ENCODE data around the gene NKAIN4.

The NKAIN4 gene

DNA sequence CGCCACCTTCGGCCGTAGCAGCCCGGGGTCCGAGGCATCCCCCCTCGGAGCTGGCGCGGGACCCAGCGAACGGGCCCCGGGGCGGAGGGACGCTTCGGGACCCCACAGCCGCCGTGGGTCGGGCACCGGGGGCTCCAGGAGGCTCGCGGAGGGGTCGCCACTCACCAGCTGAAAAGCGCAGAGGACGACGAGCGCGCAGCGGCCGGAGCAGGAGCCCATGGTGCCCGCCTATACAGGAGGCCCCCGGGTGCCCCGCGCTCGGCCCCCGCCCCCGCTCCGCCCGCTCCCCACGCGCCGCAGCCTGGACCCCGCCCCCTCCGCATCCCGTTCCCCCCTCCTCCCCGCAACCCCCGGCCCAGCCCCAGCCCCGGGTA lies at the start of gene NKAIN4:
NKAIN4 (minus strand) TSS at position 232 of the 374 bp plus-strand sequence; CDS start at position 219, 13 bp downstream.
- Histone ChIP-seq H3K4me1 (peaks cover 94% of the 10 kb centered on the region), H3K4me3 (peak within 1 kb of the TSS; percentile 85), H3K27me3 (peaks cover 50% of the 10 kb centered on the region), H3K4me2 (peak within 1 kb of the TSS; percentile 97), H4K20me1 (peaks cover 16% of the 10 kb centered on the region), H3K9me3 (no peaks in the 10 kb centered on the region), H3K36me3 (no peaks in the 10 kb centered on the region), H3K9ac (peak within 1 kb of the TSS; percentile 91), H3K27ac (peak within 1 kb of the TSS; percentile 94)
- no peak for TF ChIP-seq Cebpa-rat (IDR thresholded peaks at IDR 0.05)

DNA sequence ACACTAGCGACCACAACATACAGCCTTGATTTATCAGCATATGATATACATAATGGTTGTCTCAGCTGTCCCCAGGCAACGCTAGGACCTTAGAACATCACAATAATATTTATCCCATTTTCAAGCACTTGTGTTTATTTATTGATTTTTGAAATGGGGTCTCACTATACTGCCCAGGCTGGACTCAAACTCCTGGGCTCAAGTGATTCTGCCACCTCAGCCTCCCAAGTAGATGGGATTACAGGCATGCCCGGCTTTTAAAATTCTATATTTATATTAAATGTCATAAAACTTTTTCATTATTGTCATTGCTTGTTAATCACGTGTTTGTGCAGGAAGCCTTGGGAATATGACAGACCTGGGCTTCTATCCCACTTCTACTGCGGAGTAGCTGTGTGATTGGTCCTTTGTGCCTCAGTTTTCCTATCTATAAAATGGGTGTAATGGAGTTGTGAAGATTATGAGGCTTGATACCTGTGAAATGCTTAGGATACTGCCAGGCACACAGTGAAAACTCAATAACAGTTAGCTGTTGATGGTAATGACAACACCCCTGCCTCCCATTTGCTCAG lies 48.9 kb upstream of the NKAIN4 start:
- Histone ChIP-seq H3K27me3 (peaks cover 26% of the 10 kb centered on the region; the same call in 1 of the 2 replicates), H4K20me1 (peaks cover 8% of the 10 kb centered on the region; the same call in 1 of the 2 replicates)

GRCh38 chr20:63301671-63302070 lies 47.4 kb upstream of the NKAIN4 start:
- H3K36me3 ChIP-seq = no peaks in the 10 kb centered on the region
- no peak overlapping the region for H3K4me3 ChIP-seq
- no peak overlapping the region for H3K4me2 ChIP-seq
- peaks cover 16% of the 10 kb centered on the region for H3K9me3 ChIP-seq
- H3K9ac ChIP-seq = no peak overlapping the region
- peaks cover 21% of the 10 kb centered on the region for H3K27me3 ChIP-seq
- no peak overlapping the region for H3K27ac ChIP-seq
- no peak for TF ChIP-seq Cebpa-rat (IDR thresholded peaks at IDR 0.05)
- peaks cover 2% of the 10 kb centered on the region; the same call in 1 of the 2 replicates for H4K20me1 ChIP-seq
- H3K4me1 ChIP-seq = peaks cover 11% of the 10 kb centered on the region

More for the DNA sequence above, 48.9 kb upstream of the NKAIN4 start:
- Histone ChIP-seq H3K9ac (no peak overlapping the region), H3K27ac (no peak overlapping the region), H3K36me3 (no peaks in the 10 kb centered on the region), H3K4me2 (no peak overlapping the region), H3K4me3 (no peak overlapping the region), H3K9me3 (peaks cover 16% of the 10 kb centered on the region), H3K4me1 (peaks cover 7% of the 10 kb centered on the region)
- no peak for TF ChIP-seq Cebpa-rat (IDR thresholded peaks at IDR 0.05)

GRCh38 chr20:63298731-63299312 lies 44.6 kb upstream of the NKAIN4 start:
- Histone ChIP-seq H3K9ac (no peak overlapping the region), H4K20me1 (0 out of 2 replicates have a peak, but pooled peaks cover 13% of the 10 kb centered on the region), H3K4me1 (peaks cover 30% of the 10 kb centered on the region), H3K27ac (no peak overlapping the region), H3K4me3 (no peak overlapping the region), H3K9me3 (peaks cover 16% of the 10 kb centered on the region), H3K4me2 (no peak overlapping the region), H3K27me3 (peaks cover 34% of the 10 kb centered on the region), H3K36me3 (no peaks in the 10 kb centered on the region)
- no peak for TF ChIP-seq Cebpa-rat (IDR thresholded peaks at IDR 0.05)

GRCh38 chr20:63297796-63298572 lies 43.7 kb upstream of the NKAIN4 start:
- Histone ChIP-seq H3K27me3 (peaks cover 34% of the 10 kb centered on the region), H3K9ac (no peak overlapping the region)

GRCh38 chr20:63297371-63297781 lies 43.1 kb upstream of the NKAIN4 start:
- H3K27me3 ChIP-seq = peaks cover 34% of the 10 kb centered on the region
- peaks cover 16% of the 10 kb centered on the region for H3K9me3 ChIP-seq
- H3K9ac ChIP-seq = no peak overlapping the region
- no peaks in the 10 kb centered on the region for H3K36me3 ChIP-seq
- no peak for TF ChIP-seq Cebpa-rat (IDR thresholded peaks at IDR 0.05)
- peaks cover 14% of the 10 kb centered on the region; the same call in 1 of the 2 replicates for H4K20me1 ChIP-seq
- peak overlapping the region; percentile 53 for H3K4me2 ChIP-seq
- H3K4me3 ChIP-seq = no peak overlapping the region
- H3K4me1 ChIP-seq = peaks cover 41% of the 10 kb centered on the region
- no peak overlapping the region for H3K27ac ChIP-seq

More at GRCh38 chr20:63297796-63298572, 43.7 kb upstream of the NKAIN4 start:
- Histone ChIP-seq H3K9me3 (peaks cover 16% of the 10 kb centered on the region), H3K27ac (no peak overlapping the region), H4K20me1 (0 out of 2 replicates have a peak, but pooled peaks cover 13% of the 10 kb centered on the region), H3K4me2 (no peak overlapping the region; the same call in 1 of the 2 replicates), H3K4me3 (no peak overlapping the region), H3K4me1 (peaks cover 35% of the 10 kb centered on the region), H3K36me3 (no peaks in the 10 kb centered on the region)
- no peak for TF ChIP-seq Cebpa-rat (IDR thresholded peaks at IDR 0.05)

GRCh38 chr20:63296531-63297299 lies 42.5 kb upstream of the NKAIN4 start:
- Histone ChIP-seq H3K4me3 (no peak overlapping the region), H3K9ac (no peak overlapping the region), H3K27ac (no peak overlapping the region), H3K4me2 (peak overlapping the region; percentile 53), H3K36me3 (no peaks in the 10 kb centered on the region), H4K20me1 (peaks cover 20% of the 10 kb centered on the region), H3K9me3 (peaks cover 9% of the 10 kb centered on the region), H3K27me3 (peaks cover 34% of the 10 kb centered on the region), H3K4me1 (peaks cover 48% of the 10 kb centered on the region)
- no peak for TF ChIP-seq Cebpa-rat (IDR thresholded peaks at IDR 0.05)

DNA sequence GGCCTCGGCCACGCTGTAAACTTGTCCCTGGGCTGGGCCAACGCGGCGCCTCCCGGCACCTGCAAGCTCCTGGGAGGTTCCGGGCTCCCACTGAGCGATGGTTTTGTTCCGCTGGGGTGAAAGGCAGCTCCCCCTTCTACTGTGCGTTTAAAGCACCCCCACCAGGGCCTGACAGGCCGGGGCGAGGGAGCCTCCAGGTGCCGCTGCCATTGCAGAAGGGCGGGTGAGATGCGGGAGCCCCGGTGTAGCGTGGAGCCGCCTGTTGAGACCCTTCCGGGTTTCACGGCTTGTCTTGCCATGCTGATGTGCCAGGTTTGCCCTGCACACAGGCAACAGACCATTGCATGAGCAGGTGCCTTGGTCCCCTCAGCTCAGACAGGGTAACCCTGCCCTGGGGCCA lies 41.6 kb upstream of the NKAIN4 start:
- Histone ChIP-seq H3K27me3 (peaks cover 34% of the 10 kb centered on the region), H3K4me1 (peaks cover 57% of the 10 kb centered on the region), H3K4me2 (peak overlapping the region; percentile 53), H3K4me3 (no peak overlapping the region), H3K36me3 (no peaks in the 10 kb centered on the region), H3K9me3 (peaks cover under 1% of the 10 kb centered on the region; the same call in 1 of the 2 replicates), H3K9ac (no peak overlapping the region), H3K27ac (no peak overlapping the region), H4K20me1 (peaks cover 29% of the 10 kb centered on the region)
- no peak for TF ChIP-seq Cebpa-rat (IDR thresholded peaks at IDR 0.05)

- no peaks in the 10 kb centered on the region for H3K9me3 ChIP-seq
- H3K4me3 ChIP-seq = no peak overlapping the region
- peaks cover 34% of the 10 kb centered on the region for H3K27me3 ChIP-seq
- peak overlapping the region; percentile 53 for H3K4me2 ChIP-seq
- H3K9ac ChIP-seq = no peak overlapping the region
- H4K20me1 ChIP-seq = peaks cover 33% of the 10 kb centered on the region
- no peak for TF ChIP-seq Cebpa-rat (IDR thresholded peaks at IDR 0.05)
- peaks cover 3% of the 10 kb centered on the region; the same call in 1 of the 2 replicates for H3K36me3 ChIP-seq
- no peak overlapping the region for H3K27ac ChIP-seq
- peaks cover 61% of the 10 kb centered on the region for H3K4me1 ChIP-seq
Observed at GRCh38 chr20:63295422-63295821, 41.2 kb upstream of the NKAIN4 start.
